GM18867 (cell line): ENCODE data around the gene KRABD2.
A peak's percentile ranks its signal among the peaks of the same experiment; 100 is the strongest.
"Not testable (repeated sequence)": the region's sequence is repeated elsewhere in the genome, so short reads cannot be mapped to it uniquely, and the experiment has no call there.

Source experiments
- ATAC-seq: cut with Tn5 transposase; IDR thresholded peaks from one replicate; pipeline ENCODE4 v1.9.1; 2021; ENCODE audit warnings: mild to moderate bottlenecking, moderate library complexity; ENCODE audit not compliant: unreplicated experiment

Gene KRABD2

DNA sequence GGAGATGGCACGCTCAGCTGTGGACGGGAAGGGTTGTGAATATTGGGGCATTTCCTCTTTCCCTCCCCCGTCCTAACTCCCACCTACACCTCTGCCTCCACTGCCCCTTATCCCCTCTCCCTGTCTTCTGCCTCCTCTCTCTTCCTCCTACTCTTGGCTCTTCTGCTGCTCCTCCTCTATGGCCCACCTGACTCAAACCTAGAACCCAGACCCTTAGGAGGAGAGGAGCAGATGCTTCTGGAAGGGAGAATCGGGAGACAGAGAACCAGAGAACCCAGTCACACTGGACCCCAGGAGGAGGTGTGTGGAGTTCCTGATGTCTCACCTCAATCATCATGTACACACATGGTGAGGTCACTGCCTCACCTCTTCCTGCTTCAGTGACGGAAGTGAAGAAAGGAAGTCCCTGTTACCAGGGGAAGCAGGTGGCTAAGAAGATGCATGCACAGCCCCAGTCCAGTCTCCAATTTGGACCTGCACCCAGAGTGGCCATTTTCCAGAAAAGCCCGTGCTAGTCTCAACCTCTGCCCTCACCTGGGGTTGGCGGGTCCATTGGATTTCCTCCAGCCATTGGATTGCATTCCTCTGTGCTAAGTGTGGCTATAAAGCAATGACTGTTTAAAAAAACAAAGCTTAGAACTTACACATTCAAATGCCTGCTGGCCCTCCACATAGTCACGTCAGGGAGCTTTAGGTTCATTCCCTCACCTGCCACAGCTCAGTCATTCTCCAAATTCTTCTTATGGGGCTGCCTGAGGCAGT is 17.1 kb upstream of the KRABD2 start:
- ATAC-seq = no peak

DNA sequence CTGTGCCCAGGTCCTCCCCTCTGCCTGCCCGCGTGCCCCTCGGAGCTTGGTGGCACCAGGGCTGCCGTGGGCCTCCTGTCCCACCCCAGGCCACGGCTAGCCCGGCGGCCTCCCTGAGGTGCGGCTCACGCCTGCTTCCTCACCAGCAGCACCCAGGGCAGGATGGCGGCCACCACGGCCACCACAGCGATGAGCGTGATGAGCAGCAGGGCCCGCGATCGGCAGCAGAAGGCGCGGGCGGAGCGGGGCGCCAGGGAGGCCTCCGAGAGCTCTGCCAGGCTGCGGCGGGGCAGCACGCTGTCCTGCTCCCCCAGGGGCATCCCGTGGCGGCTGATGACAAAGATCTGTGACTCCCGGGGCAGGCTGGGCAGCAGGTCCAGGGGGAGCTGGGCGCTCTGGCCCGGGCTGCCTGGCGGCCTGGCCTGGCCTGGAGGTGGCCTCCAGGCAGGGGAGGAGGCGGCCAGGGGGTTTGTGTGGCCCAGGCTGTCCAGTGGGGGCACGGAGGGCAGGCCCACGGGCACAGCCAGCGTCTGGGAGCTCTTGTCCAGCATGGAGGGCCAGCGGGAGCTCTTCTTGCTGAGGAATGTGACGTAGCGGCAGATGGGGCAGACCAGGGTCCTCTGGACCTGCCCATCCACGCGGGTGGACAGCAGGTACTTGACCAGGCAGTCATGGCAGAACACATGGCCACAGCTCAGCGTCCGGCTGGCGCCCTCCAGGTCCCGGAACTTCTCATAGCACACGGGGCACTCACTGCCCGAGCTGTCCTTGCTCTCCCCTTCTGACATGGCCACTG is 16.4 kb upstream of the KRABD2 start:
- ATAC-seq = no peak

DNA sequence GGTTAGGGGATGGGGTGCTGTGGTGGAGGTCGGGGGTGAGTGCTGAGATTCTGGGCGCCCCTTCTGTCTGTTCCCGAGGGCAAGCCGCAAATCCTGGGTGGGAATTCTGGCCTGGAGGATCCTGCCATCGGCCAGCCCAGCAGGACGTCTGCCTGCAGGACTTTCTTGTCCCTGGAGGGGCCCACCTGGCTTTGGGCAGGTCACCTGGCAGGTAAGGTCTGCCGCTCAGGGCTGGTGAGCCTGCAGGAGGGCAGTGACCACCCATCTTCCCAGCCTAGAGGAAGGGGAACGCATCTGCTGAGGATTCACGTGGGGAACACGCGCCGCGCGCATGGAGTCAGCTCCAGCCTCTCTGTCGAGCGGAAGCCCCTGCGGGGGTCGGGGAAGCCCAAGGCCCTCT is 15.8 kb upstream of the KRABD2 start:
- ATAC-seq = no peak

DNA sequence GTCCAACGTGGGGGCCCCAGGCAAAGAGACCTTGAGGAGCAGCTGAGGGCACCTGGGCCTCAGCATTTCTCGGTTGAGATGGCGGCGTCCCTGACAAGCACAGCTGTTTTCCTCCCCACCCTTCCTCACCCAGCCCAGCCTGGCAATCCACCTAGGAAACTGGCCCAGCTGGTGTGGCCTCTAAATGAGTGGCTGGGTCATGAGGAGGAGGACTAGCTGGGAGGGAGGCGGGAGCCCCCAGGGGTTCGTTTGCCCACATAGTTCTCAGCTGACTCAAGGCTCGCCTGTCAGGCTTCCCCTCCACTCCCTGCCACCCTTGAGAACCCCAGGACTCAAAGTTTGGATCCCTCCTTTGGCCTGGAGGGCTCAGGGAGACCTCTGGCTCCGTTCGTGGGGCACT is 15.2 kb upstream of the KRABD2 start:
- ATAC-seq = no peak

DNA sequence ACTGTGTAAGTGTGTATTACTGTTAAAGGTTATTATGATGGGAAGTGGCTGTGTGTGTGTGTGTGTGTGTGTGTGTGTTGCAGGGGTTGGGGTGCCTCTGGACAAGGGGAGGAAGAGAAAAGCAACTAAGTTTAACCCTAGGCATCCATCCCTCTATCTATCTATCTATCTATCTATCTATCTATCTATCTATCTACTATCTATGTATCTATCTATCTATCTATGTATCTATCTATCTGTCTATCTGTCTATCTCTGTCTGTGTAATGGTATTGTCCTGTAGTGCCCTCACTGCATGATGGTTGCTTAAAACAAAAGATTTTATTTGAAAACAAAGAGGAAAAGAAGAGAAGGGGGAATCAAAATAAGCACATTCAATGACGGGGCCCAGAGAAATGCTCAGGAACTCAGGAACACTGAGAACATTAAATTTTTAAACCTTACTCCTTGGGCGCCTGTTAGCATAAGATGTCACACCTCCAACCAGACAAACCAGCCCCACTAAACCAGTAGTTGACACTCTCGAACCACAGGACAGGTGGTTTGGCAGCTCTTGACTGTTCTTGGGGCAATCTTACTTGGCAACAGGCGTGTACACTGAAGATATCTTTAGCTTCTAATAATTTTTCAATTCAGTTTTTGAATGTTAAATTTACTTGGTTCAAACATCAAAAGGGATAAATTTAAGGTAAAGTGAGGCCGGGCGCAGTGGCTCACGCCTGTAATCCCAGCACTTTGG is 11.6 kb upstream of the KRABD2 start:
- no peak for ATAC-seq

DNA sequence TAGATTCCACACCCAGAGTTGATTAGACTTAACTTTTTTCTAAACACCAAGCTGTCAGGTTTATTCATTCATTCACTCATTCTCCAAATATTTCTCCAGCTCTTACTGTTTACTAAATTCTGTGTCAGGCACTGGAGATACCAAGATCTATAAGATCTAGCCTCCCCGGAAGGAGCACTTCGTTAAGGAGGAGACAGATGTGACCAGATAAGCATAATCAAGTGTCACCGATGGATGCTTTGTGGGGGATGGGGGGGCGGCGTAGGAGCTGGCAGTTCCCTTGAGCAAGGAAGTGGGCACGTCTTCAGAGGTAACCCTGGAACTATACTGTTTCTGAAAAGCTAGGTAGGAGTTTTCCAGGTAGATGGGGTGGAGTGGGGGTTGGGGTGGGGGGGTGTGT is 10.3 kb upstream of the KRABD2 start:
- ATAC-seq = no peak

DNA sequence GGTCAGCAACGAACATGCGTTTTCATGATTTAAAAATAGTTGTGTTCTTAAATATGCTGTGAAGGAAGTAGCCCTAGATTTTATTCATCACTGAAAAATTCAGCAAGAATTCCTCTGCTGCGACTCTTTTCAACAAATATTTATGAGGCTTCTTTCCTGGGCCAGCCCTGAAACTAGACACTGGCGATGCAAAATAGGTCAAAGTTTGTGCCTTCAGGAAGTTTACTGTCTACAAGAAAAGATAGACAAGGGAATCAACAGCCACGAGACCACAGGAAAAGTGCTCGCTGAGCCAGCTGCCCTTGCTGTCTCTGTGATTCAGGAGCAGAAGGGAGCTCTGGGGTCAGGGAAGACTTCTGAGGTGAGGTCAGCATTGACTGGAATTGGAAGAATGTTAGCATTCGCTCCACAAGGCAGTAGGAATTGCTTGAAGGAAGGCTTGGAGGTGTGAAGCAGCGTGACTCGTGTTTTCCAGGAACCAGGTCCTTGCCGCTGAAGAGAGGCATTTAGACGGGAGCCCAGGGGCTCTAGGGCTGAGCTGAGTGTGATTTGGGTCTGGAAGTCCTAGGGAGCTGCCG is 8.4 kb upstream of the KRABD2 start:
- no peak for ATAC-seq

DNA sequence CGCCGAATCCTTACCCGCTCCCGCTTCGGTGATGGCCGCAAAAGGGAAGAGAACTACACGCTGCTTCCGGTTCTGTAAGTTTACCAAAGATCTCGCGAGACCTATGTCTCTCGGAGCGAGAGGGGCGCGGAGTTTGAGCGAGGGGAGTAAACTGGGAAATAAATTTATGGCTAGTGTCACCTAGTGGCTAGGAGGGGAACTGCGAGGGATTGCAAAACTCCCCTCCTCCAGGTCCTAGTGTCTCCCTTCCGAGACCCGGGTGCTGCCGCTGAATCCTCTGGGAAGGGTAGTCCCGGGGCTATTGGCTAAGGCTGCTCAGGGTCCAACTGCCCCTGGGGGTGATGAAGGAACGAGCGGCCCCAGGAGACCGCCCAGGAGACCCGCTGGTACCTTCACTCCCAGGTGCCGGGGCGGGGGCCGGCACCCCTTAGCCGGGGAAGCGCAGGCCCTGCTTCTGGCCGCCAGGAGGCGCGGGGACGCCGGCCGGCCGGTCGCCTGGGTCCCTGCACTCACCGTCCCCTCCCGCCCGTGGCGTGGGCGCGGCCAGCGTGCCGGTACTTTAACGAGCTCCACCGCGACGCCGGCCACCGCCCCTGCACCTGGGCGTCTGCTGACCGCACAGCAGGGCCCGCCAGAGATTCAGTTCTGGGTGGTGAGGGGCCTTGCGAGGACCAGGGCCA is 6.8 kb upstream of the KRABD2 start, which contains the start of gene RPL26:
Gene RPL26, minus strand, starts transcription at position 51 of the 680 bp plus-strand sequence. CDS start 883 bp downstream, outside the sequence.
- ATAC-seq = peak; percentile 90

DNA sequence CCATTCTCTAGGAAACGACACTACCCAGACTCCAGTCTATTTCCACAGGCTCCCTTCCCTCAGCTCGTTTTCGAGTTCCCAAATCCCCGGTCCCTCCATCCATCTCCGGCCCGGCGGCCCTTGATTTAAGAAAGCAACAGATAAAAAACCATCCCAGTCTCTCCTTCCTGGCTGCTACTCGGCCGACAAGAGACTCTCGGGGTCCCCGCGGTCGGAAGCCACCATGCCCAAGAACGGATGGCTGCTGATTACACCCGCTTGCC is 6.3 kb upstream of the KRABD2 start:
- peak; percentile 4 for ATAC-seq

DNA sequence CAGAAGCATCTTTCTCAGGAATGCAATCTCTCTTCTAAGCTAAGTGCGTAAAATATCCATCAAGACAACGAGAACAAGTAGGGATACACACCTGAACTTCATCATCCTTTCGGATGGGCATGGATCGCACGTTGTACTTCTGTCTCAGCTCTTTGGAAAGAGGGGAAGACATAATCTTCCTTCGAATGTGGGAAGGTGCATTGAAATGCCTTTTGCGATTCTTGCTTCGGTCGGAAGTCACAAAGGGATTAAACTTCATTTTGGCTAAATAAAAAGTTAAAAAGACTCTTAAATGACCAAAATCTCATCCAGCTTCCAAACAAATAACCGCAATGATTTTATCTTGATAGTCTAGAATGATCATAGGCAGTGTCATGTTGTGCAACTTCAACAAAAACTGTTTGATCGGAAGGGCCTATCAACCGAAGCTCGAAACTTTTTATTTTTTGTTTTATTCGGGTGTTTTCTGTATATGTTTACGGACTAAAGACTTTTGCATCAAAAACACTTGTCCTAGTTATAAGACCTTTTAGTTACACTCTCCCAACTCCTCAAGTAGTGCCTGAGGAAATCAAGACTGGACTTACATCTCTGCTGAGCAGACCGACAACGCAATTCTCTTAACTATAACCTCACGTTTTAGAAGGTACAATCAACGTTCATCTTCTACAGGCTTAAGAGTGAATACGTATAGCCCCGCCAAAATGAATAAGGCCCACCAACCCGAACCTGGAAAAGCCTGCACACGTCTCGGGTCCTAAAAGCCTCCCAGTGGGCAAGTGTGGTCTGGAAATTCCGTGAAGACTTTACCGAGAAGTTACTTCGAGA is 5.8 kb upstream of the KRABD2 start:
- ATAC-seq = no peak

DNA sequence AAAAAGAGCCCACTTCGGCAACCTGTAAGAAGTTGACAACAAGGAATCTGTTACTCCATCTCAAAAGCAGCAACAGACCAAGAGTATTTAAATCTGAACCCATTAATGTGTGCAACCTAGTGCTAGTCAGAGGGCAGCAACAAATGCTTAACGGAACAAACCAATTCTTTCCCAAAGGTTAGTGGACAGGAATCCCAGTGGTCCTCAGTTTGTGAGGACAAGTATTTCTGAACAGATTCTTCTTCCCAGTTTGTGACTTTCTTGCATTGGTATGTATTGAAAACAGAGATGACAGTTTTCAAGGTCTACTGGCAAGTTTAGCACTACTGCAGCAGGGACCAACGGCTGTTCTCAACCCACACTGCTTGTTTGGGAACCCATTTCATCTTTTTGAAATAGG is 3.5 kb upstream of the KRABD2 start:
- no peak for ATAC-seq

DNA sequence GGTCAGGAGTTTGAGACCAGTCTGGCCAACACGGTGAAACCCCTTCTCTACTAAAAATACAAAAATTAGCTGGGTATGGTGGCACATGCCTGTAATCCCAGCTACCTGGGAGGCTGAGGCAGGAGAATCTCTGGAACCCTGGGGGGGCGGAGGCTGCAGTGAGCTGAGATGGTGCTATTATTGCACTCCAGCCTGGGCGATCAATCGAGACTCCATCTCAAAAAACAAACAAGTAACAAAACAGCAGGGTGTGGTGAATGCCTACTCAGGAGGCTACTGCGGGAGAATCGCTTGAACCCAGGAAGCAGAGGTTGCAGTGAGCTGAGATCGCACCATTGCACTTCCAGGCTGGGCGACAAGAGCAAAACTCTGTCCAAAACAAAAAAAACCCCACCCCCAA is 1.6 kb upstream of the KRABD2 start:
- ATAC-seq = not testable (repeated sequence)

DNA sequence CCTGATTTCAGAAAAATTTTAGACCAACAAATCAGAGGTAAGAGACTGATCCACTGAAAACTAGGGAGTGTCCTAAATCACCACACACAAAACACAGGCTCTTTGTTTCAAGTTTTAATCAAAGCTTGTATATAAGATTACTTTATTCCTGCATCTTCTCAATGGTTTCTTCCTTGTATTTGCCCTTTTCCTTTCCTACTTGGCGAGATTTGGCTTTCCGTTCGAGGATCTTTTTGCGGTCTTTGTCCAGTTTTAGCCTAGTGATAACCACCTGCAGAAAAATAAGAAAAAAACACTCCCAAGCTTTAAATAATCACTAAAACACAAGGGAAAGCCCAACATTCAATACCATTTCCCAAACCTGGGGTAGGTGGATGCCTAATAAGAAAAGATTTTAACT is 918 bp upstream of the KRABD2 start:
- no peak for ATAC-seq

DNA sequence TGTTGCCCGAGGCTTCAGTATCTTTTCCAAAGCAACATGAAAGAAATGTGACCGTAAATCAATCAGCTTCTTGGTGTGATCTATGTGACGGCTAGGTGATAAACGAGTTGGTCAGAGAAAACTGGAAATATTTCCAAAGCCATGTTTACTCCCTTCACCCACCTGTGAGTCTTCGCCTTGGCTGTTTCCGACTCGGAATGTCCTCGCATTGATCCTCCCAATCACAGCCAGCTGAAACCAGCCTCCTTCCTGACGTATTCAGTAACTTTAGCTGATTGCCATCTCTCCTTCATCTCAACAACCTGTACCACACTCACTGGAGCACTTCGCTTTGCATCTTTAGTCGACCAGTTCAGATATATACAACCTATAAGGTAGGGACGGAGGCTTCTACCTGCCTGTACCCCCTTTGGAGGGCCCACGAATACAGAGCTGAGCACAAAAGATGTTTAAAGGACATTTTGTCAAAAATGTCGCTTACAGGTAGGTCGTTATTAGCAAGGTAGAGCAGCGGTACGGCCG is 705 bp downstream of the KRABD2 start:
- no peak for ATAC-seq

DNA sequence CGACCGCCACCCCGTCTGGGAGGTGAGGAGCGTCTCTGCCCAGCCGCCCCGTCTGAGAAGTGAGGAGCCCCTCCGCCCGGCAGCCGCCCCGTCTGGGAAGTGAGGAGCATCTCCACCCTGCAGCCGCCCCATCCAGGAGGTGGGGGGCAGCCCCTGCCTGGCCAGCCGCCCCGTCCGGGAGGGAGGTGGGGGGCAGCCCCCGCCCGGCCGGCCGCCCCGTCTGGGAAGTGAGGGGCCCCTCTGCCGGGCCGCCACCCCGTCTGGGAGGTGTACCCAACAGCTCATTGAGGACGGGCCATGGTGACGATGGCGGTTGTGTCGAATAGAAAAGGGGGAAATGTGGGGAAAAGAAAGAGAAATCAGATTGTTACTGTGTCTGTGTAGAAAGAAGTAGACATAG is 2.6 kb downstream of the KRABD2 start:
- not testable (repeated sequence) for ATAC-seq

DNA sequence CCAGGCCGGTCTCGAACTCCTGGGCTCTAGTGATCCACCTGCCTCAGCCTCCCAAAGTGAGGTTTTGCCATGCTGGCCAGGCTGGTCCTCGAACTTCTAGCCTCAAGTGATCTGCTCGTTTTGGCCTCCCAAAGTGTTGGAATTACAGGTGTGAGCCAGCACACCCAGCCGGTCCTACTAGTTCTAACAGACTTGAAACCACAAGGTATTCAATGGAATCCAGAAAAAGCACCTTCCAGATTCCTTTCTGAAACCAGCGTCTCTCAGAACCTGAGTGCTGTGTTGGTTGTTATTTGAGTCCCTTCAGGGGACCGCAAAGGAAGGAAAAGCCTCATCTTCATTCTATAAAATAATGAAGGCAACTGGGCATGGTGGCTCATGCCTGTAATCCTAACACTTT is 4.1 kb downstream of the KRABD2 start:
- no peak for ATAC-seq

DNA sequence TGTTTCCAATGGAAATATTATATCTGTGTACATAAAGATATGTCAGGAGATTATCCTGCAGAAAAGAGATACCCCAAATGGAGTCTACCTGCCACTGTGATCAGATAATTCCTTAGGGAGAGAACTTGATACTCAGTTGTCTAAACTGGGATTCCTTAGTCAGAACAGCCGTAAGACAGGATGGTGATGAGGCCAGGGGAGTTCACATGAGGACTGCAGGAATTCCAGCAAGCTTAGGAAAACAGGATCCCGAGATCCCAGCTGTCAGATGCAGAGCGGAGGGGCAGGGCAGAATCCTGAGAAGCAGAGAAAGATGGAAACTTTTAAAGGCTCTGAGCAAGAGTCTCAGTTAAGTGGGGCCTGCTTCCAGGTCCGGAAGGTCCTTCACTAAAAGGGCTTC is 4.7 kb downstream of the KRABD2 start:
- ATAC-seq = no peak

DNA sequence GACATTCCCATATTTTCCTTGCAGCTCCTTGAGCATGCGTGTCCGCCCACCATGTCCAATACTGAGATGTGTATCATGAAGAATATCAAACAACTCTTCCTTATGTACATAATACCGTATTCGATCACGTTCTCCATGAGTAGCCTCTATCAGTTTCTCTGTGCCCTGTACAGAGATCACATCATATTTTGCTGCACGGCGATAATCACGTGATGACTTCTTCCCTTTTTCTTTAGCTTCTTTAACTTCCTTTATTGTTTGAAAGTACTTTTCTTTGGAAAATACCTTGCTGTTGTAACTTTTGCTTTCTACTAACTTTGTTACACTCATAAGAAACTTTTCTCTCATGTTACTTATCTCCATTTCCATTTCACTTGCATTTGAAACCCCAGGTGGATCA is 6.6 kb downstream of the KRABD2 start:
- no peak for ATAC-seq

DNA sequence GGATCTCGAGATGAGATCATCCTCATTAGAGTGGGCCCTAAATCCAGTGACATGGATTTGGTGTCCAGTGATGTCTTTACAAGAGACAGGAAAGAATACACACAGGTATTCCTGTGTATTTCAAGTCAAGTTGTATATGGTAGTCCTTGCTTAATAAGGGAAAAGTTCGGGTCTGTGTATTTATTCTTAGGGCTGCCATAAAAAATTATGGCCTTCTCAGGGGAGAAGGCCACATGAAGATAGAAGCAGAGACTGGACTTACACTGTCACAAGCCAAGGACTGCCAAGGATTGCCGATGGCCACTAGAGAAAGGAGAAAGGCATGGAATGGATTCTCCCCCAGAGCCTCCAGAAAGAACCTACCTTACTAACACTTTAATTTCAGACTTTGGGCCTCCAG is 8.3 kb downstream of the KRABD2 start:
- no peak for ATAC-seq

DNA sequence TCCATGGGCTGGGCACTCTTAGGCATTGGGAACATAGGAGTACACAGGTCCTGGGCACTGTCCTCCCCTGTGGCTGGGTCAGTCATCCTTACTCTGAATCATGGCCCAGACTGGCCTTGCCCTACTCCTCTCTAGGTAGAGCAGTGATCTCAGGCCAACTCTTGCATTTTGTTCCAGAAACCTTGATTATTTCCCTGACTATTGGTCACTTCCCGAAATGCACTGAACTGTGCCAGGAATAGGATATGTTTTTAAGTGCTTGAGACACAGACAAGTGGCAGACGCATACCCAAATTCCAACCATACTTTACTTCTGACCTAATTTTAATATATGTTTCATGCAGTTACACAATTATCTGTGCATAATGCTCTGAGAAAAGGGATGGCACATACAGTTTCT is 10.3 kb downstream of the KRABD2 start:
- no peak for ATAC-seq
